GM12878 (cell line): ENCODE results near the gene LEKR1. TPM values are rescaled to one million over a fixed set of nuclear protein-coding genes. Genes with fewer than 3 reads are reported as not detected.

Source experiments
- ATAC-seq: fragments of 200-7000 bp; cut with Tn5 transposase; 3 replicates; pipeline ENCODE4 v1.9.1; 2020; ENCODE audit warnings: mild to moderate bottlenecking, moderate library complexity
- BruUV-seq: library from RNA; stranded (reverse); fragments of 400-500 nt; replicated peaks from 2 replicates; lab custom pipeline; 2021; lab: Mats Ljungman, UMichigan
- CTCF ChIA-PET: fragments of 300-600 bp; sonication (Branson Sonifier 250); formaldehyde crosslinking; extraction: SDS; loops from one replicate; lab custom pipeline; 2021; ENCODE audit warnings: inconsistent platforms; lab: Yijun Ruan, JAX
- POLR2A ChIA-PET: fragments of 350-600 bp; formaldehyde crosslinking; extraction: SDS; loops from one replicate; lab custom pipeline; 2021; ENCODE audit warnings: inconsistent platforms; lab: Charles Lee
- RAD21 ChIA-PET: fragments of 300-600 bp; sonication (Branson Sonifier 250); formaldehyde crosslinking; loops from one replicate; lab custom pipeline; 2023; ENCODE audit warnings: antibody characterized with exemption; ENCODE audit not compliant: unreplicated experiment; lab: Charles Lee
- SMC1A ChIA-PET: fragments of 300-600 bp; sonication (Branson Sonifier 250); formaldehyde crosslinking; loops from one replicate; lab custom pipeline; 2023; ENCODE audit not compliant: unreplicated experiment, uncharacterized antibody; lab: Charles Lee
- DNase-seq: peaks from one replicate; pipeline ENCODE4 v3.0.0-alpha.2; 2011; ENCODE audit warnings: low read depth, low spot score
- FAIRE-seq: peaks from 3 replicates; lab custom pipeline; 2011; peaks lifted over from hg19 to GRCh38; lab: Jason Lieb, UNC
- H2AFZ ChIP-seq: 2 replicates; pipeline ENCODE4 v1.6.0; 2011; ENCODE audit warnings: low read depth, low read length, control low read depth; ENCODE audit not compliant: control insufficient read depth
- H3K27ac ChIP-seq: 2 replicates; pipeline ENCODE4 v1.5.1; 2011; ENCODE audit warnings: control low read depth; ENCODE audit not compliant: control insufficient read depth, insufficient read depth
- H3K27me3 ChIP-seq, 2 experiments: replicated peaks in 1 of 2; 2 replicates each; pipeline versions ENCODE4 v1.6.0 to v1.6.1; 2011; ENCODE audit warnings: low read length in 1 of 2; ENCODE audit not compliant: control insufficient read depth in 2 of 2, insufficient read depth in 2 of 2
- H3K36me3 ChIP-seq, 2 experiments: 2 replicates each; pipeline ENCODE4 v1.5.1; 2011; ENCODE audit warnings: low read length in 1 of 2; ENCODE audit not compliant: control insufficient read depth in 2 of 2, insufficient read depth in 2 of 2
- H3K4me1 ChIP-seq: 2 replicates; pipeline ENCODE4 v1.6.1; 2011; ENCODE audit warnings: mild to moderate bottlenecking, low read length, moderate library complexity, mixed read lengths; ENCODE audit not compliant: control insufficient read depth, insufficient read depth
- H3K4me2 ChIP-seq: 2 replicates; pipeline ENCODE4 v1.6.0; 2011; ENCODE audit warnings: control low read depth; ENCODE audit not compliant: control insufficient read depth, insufficient read depth
- H3K4me3 ChIP-seq: fragments of 200-600 bp; sonication (generic); 2 replicates; pipeline ENCODE4 v1.5.1; 2016
- H3K79me2 ChIP-seq: 2 replicates; pipeline ENCODE4 v1.6.0; 2011; ENCODE audit warnings: low read length; ENCODE audit not compliant: control insufficient read depth, insufficient read depth
- H3K9ac ChIP-seq: 2 replicates; pipeline ENCODE4 v1.8.0; 2011; ENCODE audit warnings: low read length, control low read depth, mixed read lengths; ENCODE audit not compliant: control insufficient read depth, insufficient read depth
- H3K9me3 ChIP-seq: replicated peaks from 3 replicates; pipeline ENCODE4 v1.5.1; 2011; ENCODE audit warnings: mild to moderate bottlenecking, low read length; ENCODE audit not compliant: control insufficient read depth, insufficient read depth
- H4K20me1 ChIP-seq: 2 replicates; pipeline ENCODE4 v1.6.0; 2011; ENCODE audit not compliant: control insufficient read depth, insufficient read depth
- ASH2L ChIP-seq: fragments of 300-600, 200-600 bp; sonication (generic); IDR thresholded peaks from 2 replicates; pipeline ENCODE4 v1.6.1; 2017; ENCODE audit warnings: low read depth, mild to moderate bottlenecking, borderline replicate concordance
- BCL11A ChIP-seq: IDR thresholded peaks from 2 replicates; pipeline ENCODE4 v1.6.1; 2011; ENCODE audit warnings: low read depth, low read length
- CHD2 ChIP-seq: IDR thresholded peaks from 2 replicates; pipeline ENCODE4 v1.6.1; 2011; ENCODE audit warnings: low read depth, low read length, improper control_type of control experiment, borderline replicate concordance
- KDM1A ChIP-seq: fragments of 200-600 bp; sonication (generic); IDR thresholded peaks from 2 replicates; pipeline ENCODE4 v1.6.1; 2016; ENCODE audit warnings: borderline replicate concordance
- MTA3 ChIP-seq: IDR thresholded peaks from 2 replicates; pipeline ENCODE4 v1.6.1; 2012; ENCODE audit warnings: low read length, inconsistent platforms, borderline replicate concordance
- NKRF ChIP-seq: fragments of 450-650 bp; conservative IDR thresholded peaks from 2 replicates; pipeline ENCODE4 v1.6.1; 2017; ENCODE audit warnings: mild to moderate bottlenecking, moderate library complexity
- RAD51 ChIP-seq: fragments of 450-650 bp; IDR thresholded peaks from 2 replicates; pipeline ENCODE4 v1.6.1; 2016; ENCODE audit warnings: moderate library complexity, mild to moderate bottlenecking, inconsistent platforms
- SREBF2 ChIP-seq: IDR thresholded peaks from 2 replicates; pipeline ENCODE4 v1.6.1; 2012; ENCODE audit warnings: mild to moderate bottlenecking, low read length
- USF2 ChIP-seq: IDR thresholded peaks from 2 replicates; pipeline ENCODE4 v1.6.1; 2011; ENCODE audit warnings: low read depth, low read length, improper control_type of control experiment, borderline replicate concordance
- WGBS: methylation state at CpG from one replicate; pipeline ENCODE4 v1.1.6; 2016; ENCODE audit warnings: low lambda C conversion rate; ENCODE audit not compliant: insufficient replicate concordance, insufficient coverage; ENCODE audit errors: missing lambda C conversion rate; 5-methylcytosine and 5-hydroxymethylcytosine counted together
- in situ Hi-C: fragments of 300-500 bp; cut with MboI; formaldehyde crosslinking; loops from 9 replicates; pipeline ENCODE4 v1.14.3; 2018; ENCODE audit warnings: mixed read lengths
- intact Hi-C: fragments of 100-400 bp; cut with micrococcal nuclease; formaldehyde crosslinking; loops from one replicate; pipeline ENCODE4 v1.14.2; 2022; ENCODE audit not compliant: unreplicated experiment
- polyA plus RNA-seq, 11 experiments: library from polyadenylated mRNA; depleted of rRNA in 4 of 11; unstranded in 6 of 11; stranded (reverse) in 5 of 11; fragments of >200 nt; fragmentation: Nextera tagmentation in 4 of 11; fragmentation: Illumina TruSeq in 1 of 11; extraction: Ambion mirVana in 4 of 11; extraction: Trizol in 1 of 11; gene quantifications; 1 replicate in 1 of 11; 2 replicates in 10 of 11; pipeline versions ENCODE4 v1.2.1 to v1.2.3, GENCODE V29; 2011 to 2016; ENCODE audit warnings: inconsistent platforms in 2 of 11, missing spikeins in 2 of 11, low read depth in 1 of 11
- total RNA-seq, 4 experiments: library from RNA; depleted of rRNA in 3 of 4; stranded (reverse); fragments of >200 nt in 3 of 4; fragmentation: Illumina TruSeq in 1 of 4; extraction: Trizol in 1 of 4; gene quantifications; 2 replicates each; pipeline versions ENCODE4 v1.2.1 to v1.2.3, GENCODE V29; 2013 to 2021
- TF ChIP-seq, protein P1 (sequence below): fragments of 450-650 bp; formaldehyde crosslinking; IDR thresholded peaks from 2 replicates; pipeline ENCODE4 v1.4.0; 2020; ENCODE audit warnings: mild to moderate bottlenecking, moderate library complexity
- TF ChIP-seq, protein P2 (sequence below): IDR thresholded peaks from 2 replicates; pipeline ENCODE4 v1.6.1; 2011; ENCODE audit warnings: mild to moderate bottlenecking, low read depth, low read length, moderate library complexity; ENCODE audit not compliant: insufficient replicate concordance
- TF ChIP-seq, protein P3 (sequence below): fragments of 450-650 bp; IDR thresholded peaks from 2 replicates; pipeline ENCODE4 v1.6.1; 2017; ENCODE audit warnings: mild to moderate bottlenecking, low read depth, inconsistent platforms; ENCODE audit not compliant: poor library complexity, severe bottlenecking

The LEKR1 gene
- total and polyA plus RNA-seq, 10 of the 15 experiments (the other 5 are each of a cell fraction or from before 2014, with no cell fraction given), result 0.48 to 3.2 (median 1.3) TPM

- Histone ChIP-seq H3K9me3 (no peaks in the 10 kb centered on the region; the same call in 2 of the 3 replicates), H3K4me3 (no peak overlapping the region), H3K4me1 (peaks cover 20% of the 10 kb centered on the region), H3K4me2 (peak overlapping the region; percentile 26), H3K27me3 (no peaks in the 10 kb centered on the region), H3K9ac (peak overlapping the region; percentile 55), H4K20me1 (no peaks in the 10 kb centered on the region), H3K27ac (peak overlapping the region; percentile 93), H3K79me2 (no peaks in the 10 kb centered on the region), H2AFZ (peak overlapping the region; percentile 80), H3K36me3 (no peaks in the 10 kb centered on the region)
- ChIA-PET RAD21 (interaction anchor here (0.9 to 2.0 kb wide), 10 partner anchors 17 to 301 kb away, joined by 3 to 6 read pairs (median 4); no protein-coding TSS in a partner anchor), CTCF (interaction anchor here (0.6 to 2.1 kb wide), 5 partner anchors 17 to 202 kb away, joined by 4 to 7 read pairs (median 4); no protein-coding TSS in a partner anchor), SMC1A (interaction anchor here (0.6 to 2.7 kb wide), 18 partner anchors 12 to 305 kb away, joined by 3 to 12 read pairs (median 4); no protein-coding TSS in a partner anchor), POLR2A (interaction anchor here (0.9 to 1.6 kb wide), 4 partner anchors 89 to 115 kb away, joined by 3 to 9 read pairs (median 3); no protein-coding TSS in a partner anchor)
- intact Hi-C loops, result no loop called here
- ATAC-seq (peak; percentile 98), FAIRE-seq (peak; percentile 98), DNase-seq (peak; percentile 83)
- in situ Hi-C loops, result no loop called here
- BruUV-seq, result no TSS peak
- 0% methylated on average over 2 of the region's 2 CpGs for WGBS
- TF ChIP-seq, protein P1, sequence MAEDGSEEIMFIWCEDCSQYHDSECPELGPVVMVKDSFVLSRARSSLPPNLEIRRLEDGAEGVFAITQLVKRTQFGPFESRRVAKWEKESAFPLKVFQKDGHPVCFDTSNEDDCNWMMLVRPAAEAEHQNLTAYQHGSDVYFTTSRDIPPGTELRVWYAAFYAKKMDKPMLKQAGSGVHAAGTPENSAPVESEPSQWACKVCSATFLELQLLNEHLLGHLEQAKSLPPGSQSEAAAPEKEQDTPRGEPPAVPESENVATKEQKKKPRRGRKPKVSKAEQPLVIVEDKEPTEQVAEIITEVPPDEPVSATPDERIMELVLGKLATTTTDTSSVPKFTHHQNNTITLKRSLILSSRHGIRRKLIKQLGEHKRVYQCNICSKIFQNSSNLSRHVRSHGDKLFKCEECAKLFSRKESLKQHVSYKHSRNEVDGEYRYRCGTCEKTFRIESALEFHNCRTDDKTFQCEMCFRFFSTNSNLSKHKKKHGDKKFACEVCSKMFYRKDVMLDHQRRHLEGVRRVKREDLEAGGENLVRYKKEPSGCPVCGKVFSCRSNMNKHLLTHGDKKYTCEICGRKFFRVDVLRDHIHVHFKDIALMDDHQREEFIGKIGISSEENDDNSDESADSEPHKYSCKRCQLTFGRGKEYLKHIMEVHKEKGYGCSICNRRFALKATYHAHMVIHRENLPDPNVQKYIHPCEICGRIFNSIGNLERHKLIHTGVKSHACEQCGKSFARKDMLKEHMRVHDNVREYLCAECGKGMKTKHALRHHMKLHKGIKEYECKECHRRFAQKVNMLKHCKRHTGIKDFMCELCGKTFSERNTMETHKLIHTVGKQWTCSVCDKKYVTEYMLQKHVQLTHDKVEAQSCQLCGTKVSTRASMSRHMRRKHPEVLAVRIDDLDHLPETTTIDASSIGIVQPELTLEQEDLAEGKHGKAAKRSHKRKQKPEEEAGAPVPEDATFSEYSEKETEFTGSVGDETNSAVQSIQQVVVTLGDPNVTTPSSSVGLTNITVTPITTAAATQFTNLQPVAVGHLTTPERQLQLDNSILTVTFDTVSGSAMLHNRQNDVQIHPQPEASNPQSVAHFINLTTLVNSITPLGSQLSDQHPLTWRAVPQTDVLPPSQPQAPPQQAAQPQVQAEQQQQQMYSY, result no peak
- TF ChIP-seq CHD2, result peak; percentile 62; the same call in 1 of the 2 replicates
- TF ChIP-seq NKRF, result no peak; the same call in 1 of the 2 replicates
- TF ChIP-seq, protein P2, sequence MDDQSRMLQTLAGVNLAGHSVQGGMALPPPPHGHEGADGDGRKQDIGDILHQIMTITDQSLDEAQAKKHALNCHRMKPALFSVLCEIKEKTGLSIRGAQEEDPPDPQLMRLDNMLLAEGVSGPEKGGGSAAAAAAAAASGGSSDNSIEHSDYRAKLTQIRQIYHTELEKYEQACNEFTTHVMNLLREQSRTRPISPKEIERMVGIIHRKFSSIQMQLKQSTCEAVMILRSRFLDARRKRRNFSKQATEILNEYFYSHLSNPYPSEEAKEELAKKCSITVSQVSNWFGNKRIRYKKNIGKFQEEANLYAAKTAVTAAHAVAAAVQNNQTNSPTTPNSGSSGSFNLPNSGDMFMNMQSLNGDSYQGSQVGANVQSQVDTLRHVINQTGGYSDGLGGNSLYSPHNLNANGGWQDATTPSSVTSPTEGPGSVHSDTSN, result no peak
- peak; percentile 75; the same call in 1 of the 2 replicates for TF ChIP-seq ASH2L
- peak; percentile 67 for TF ChIP-seq BCL11A
- TF ChIP-seq RAD51, result peak; percentile 99
- no peak for TF ChIP-seq KDM1A
- TF ChIP-seq, protein P3, sequence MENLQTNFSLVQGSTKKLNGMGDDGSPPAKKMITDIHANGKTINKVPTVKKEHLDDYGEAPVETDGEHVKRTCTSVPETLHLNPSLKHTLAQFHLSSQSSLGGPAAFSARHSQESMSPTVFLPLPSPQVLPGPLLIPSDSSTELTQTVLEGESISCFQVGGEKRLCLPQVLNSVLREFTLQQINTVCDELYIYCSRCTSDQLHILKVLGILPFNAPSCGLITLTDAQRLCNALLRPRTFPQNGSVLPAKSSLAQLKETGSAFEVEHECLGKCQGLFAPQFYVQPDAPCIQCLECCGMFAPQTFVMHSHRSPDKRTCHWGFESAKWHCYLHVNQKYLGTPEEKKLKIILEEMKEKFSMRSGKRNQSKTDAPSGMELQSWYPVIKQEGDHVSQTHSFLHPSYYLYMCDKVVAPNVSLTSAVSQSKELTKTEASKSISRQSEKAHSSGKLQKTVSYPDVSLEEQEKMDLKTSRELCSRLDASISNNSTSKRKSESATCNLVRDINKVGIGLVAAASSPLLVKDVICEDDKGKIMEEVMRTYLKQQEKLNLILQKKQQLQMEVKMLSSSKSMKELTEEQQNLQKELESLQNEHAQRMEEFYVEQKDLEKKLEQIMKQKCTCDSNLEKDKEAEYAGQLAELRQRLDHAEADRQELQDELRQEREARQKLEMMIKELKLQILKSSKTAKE, result peak; percentile 88
- TF ChIP-seq SREBF2, result no peak
- TF ChIP-seq MTA3, result peak; percentile 86; the same call in 1 of the 2 replicates
- TF ChIP-seq USF2, result peak; percentile 52; the same call in 1 of the 2 replicates
Observed at GRCh38 chr3:156978481-156978961, 152.4 kb downstream of the LEKR1 start.
